WTC11 (cell line): Measurements from ENCODE around the gene ETV2. TPM values are rescaled to one million over a fixed set of nuclear protein-coding genes. Genes with fewer than 3 reads are reported as not detected.

ENCODE experiments used
- ATAC-seq: fragments of 200-7000 bp; cut with Tn5 transposase; 2 replicates; pipeline ENCODE4 v1.10.0; 2021; ENCODE audit warnings: mild to moderate bottlenecking, moderate library complexity
- CTCF ChIA-PET: fragments of 300-600 bp; sonication (Branson Sonifier 250); formaldehyde crosslinking; loops from one replicate; lab custom pipeline; 2021; ENCODE audit warnings: antibody characterized with exemption; lab: Charles Lee
- POLR2A ChIA-PET: fragments of 350-600 bp; sonication (Branson Sonifier 250); formaldehyde crosslinking; loops from one replicate; lab custom pipeline; 2021; ENCODE audit warnings: antibody characterized with exemption; lab: Charles Lee
- DNase-seq: peaks from one replicate; pipeline ENCODE4 v3.0.0; 2021; ENCODE audit warnings: low spot score
- H3K27ac Mint-ChIP-seq: 2 replicates; pipeline ENCODE4 v1.8.0; 2021; ENCODE audit warnings: mixed read lengths
- H3K27me3 Mint-ChIP-seq: 2 replicates; pipeline ENCODE4 v1.8.0; 2021; ENCODE audit warnings: low read depth, mild to moderate bottlenecking, moderate library complexity, mixed read lengths
- H3K36me3 Mint-ChIP-seq: 2 replicates; pipeline ENCODE4 v1.8.0; 2021; ENCODE audit warnings: mixed read lengths
- H3K4me1 Mint-ChIP-seq: 2 replicates; pipeline ENCODE4 v1.8.0; 2022; ENCODE audit warnings: mixed read lengths
- H3K4me3 Mint-ChIP-seq: 2 replicates; pipeline ENCODE4 v1.8.0; 2021; ENCODE audit warnings: mild to moderate bottlenecking, moderate library complexity, mixed read lengths
- H3K9me3 Mint-ChIP-seq: 2 replicates; pipeline ENCODE4 v1.8.0; 2021; ENCODE audit warnings: mixed read lengths
- AR ChIP-seq: fragments of 250-450 bp; sonication (Bioruptor Pico); IDR thresholded peaks from 2 replicates; pipeline ENCODE4 v1.9.0; 2021; ENCODE audit warnings: mild to moderate bottlenecking
- CREB1 ChIP-seq: sonication (generic); formaldehyde crosslinking; IDR thresholded peaks from 2 replicates; pipeline ENCODE4 v1.8.0; 2023; ENCODE audit warnings: mild to moderate bottlenecking, missing genetic modification reagents
- E2F4 ChIP-seq: sonication (generic); formaldehyde crosslinking; IDR thresholded peaks from 2 replicates; pipeline ENCODE4 v1.8.1; 2022; ENCODE audit warnings: low read depth, mild to moderate bottlenecking, moderate library complexity, missing genetic modification reagents, borderline replicate concordance
- FOXK1 ChIP-seq: sonication (generic); formaldehyde crosslinking; IDR thresholded peaks from 2 replicates; pipeline ENCODE4 v1.8.0; 2022; ENCODE audit warnings: mild to moderate bottlenecking, moderate library complexity, missing genetic modification reagents
- GABPB1 ChIP-seq: sonication (generic); formaldehyde crosslinking; IDR thresholded peaks from 2 replicates; pipeline ENCODE4 v1.8.1; 2023; ENCODE audit warnings: mild to moderate bottlenecking, missing genetic modification reagents
- GRHL2 ChIP-seq: fragments of 250-450 bp; sonication (Bioruptor Pico); IDR thresholded peaks from 2 replicates; pipeline ENCODE4 v1.8.0; 2022; ENCODE audit warnings: mild to moderate bottlenecking, moderate library complexity; ENCODE audit not compliant: insufficient replicate concordance, severe bottlenecking
- PRDM15 ChIP-seq: sonication (generic); formaldehyde crosslinking; IDR thresholded peaks from 2 replicates; pipeline ENCODE4 v1.8.0; 2022; ENCODE audit warnings: missing genetic modification reagents
- SMAD3 ChIP-seq: sonication (generic); formaldehyde crosslinking; IDR thresholded peaks from 2 replicates; pipeline ENCODE4 v1.8.0; 2022; ENCODE audit warnings: missing genetic modification reagents, mild to moderate bottlenecking, borderline replicate concordance
- SP1 ChIP-seq: sonication (generic); formaldehyde crosslinking; conservative IDR thresholded peaks from 2 replicates; pipeline ENCODE4 v1.8.1; 2022; ENCODE audit warnings: missing genetic modification reagents
- TEAD4 ChIP-seq: sonication (generic); formaldehyde crosslinking; IDR thresholded peaks from 2 replicates; pipeline ENCODE4 v1.8.0; 2022; ENCODE audit warnings: mild to moderate bottlenecking, missing genetic modification reagents
- USF1 ChIP-seq: sonication (generic); formaldehyde crosslinking; IDR thresholded peaks from 2 replicates; pipeline ENCODE4 v1.8.0; 2022; ENCODE audit warnings: mild to moderate bottlenecking, missing genetic modification reagents
- ZNF281 ChIP-seq: sonication (generic); formaldehyde crosslinking; IDR thresholded peaks from 2 replicates; pipeline ENCODE4 v1.8.0; 2023; ENCODE audit warnings: mild to moderate bottlenecking, missing genetic modification reagents
- ZNF396 ChIP-seq: fragments of 250-450 bp; sonication (Bioruptor Pico); IDR thresholded peaks from 2 replicates; pipeline ENCODE4 v1.8.0; 2021; ENCODE audit warnings: mild to moderate bottlenecking, moderate library complexity, borderline replicate concordance
- ZNF532 ChIP-seq: fragments of 250-450 bp; sonication (Bioruptor Pico); IDR thresholded peaks from 2 replicates; pipeline ENCODE4 v1.9.0; 2021; ENCODE audit warnings: mild to moderate bottlenecking, borderline replicate concordance
- total RNA-seq: library from RNA; stranded (reverse); gene quantifications from 3 replicates; pipeline ENCODE4 v1.2.3, GENCODE V29; 2021
- TF ChIP-seq, protein P1 (sequence below): fragments of 200-600 bp; IDR thresholded peaks from 2 replicates; pipeline ENCODE4 v1.8.0; 2022; ENCODE audit warnings: antibody characterized with exemption

The ETV2 gene
- total RNA-seq, 1 experiment from 2014 or later, result 1.7 TPM

DNA sequence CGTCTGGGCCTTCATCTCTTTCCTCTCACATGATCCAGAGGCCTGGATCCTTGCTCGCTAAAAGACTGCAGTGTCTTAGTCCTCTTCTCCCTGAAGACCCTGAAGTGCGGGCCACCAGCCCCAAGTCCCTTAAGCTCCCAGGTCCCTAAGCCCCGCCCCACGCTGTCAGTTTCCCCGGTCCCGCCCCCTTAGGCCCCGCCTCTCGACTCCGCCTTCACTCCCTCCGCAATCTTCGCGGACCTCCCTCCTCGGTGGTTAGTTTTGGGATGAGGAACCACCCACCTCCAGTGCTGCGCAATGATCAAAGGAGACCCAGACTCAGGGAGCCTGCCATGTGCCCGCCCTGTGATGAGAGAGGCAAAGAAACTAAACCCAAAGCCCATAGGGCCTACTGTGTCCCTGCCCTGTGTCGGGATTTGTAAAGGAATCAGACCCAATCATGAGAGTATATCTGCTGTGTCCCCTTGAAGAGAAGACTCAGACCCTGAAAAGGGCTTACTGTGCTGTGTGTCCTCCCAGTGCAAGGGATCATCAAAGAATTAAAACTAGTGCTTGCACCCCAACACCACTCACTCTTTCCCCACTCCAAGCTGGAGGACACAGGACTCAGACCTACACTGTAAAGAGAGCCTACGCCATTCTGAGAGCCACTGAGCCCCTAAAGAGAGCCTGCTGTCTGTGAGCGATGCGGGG is 3.6 kb downstream of the ETV2 start:
- H3K36me3 Mint-ChIP-seq, result no peaks in the 10 kb centered on the region
- H3K4me1 Mint-ChIP-seq, result peaks cover 25% of the 10 kb centered on the region
- TF ChIP-seq CREB1 (CRISPR knock-in tag) (no peak), E2F4 (CRISPR knock-in tag) (no peak), ZNF532 (CRISPR knock-in tag) (no peak), AR (no peak), ZNF281 (CRISPR knock-in tag) (no peak), ZNF396 (CRISPR knock-in tag) (no peak), PRDM15 (CRISPR knock-in tag) (no peak), SMAD3 (CRISPR knock-in tag) (no peak), SP1 (CRISPR knock-in tag) (no peak; the same call in 1 of the 2 replicates), USF1 (no peak), GABPB1 (CRISPR knock-in tag) (no peak), GRHL2 (CRISPR knock-in tag) (no peak), TEAD4 (CRISPR knock-in tag) (no peak), FOXK1 (CRISPR knock-in tag) (no peak)
- TF ChIP-seq, protein P1, sequence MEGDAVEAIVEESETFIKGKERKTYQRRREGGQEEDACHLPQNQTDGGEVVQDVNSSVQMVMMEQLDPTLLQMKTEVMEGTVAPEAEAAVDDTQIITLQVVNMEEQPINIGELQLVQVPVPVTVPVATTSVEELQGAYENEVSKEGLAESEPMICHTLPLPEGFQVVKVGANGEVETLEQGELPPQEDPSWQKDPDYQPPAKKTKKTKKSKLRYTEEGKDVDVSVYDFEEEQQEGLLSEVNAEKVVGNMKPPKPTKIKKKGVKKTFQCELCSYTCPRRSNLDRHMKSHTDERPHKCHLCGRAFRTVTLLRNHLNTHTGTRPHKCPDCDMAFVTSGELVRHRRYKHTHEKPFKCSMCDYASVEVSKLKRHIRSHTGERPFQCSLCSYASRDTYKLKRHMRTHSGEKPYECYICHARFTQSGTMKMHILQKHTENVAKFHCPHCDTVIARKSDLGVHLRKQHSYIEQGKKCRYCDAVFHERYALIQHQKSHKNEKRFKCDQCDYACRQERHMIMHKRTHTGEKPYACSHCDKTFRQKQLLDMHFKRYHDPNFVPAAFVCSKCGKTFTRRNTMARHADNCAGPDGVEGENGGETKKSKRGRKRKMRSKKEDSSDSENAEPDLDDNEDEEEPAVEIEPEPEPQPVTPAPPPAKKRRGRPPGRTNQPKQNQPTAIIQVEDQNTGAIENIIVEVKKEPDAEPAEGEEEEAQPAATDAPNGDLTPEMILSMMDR, result no peak
- H3K27me3 Mint-ChIP-seq, result peaks cover 17% of the 10 kb centered on the region
- DNase-seq (peak; percentile 97), ATAC-seq (peak; percentile 31)
- peak overlapping the region; percentile 84 for H3K4me3 Mint-ChIP-seq
- peak overlapping the region; percentile 93 for H3K27ac Mint-ChIP-seq
- POLR2A ChIA-PET, result interaction anchor here (0.6 to 3.3 kb wide), 4 partner anchors 8 to 135 kb away, joined by 4 to 14 read pairs (median 5); no protein-coding TSS in a partner anchor
- H3K9me3 Mint-ChIP-seq, result no peaks in the 10 kb centered on the region
- CTCF ChIA-PET, result interaction anchor here (0.5 to 3.1 kb wide), 16 partner anchors 15 to 1218 kb away, joined by 3 to 19 read pairs (median 4); partner anchors contain the start of gene ATP4A
